Endodermal cell (in vitro differentiated cells): ENCODE results near the gene MMEL1. TPM values are rescaled to one million over a fixed set of nuclear protein-coding genes. Genes with fewer than 3 reads are reported as not detected.
"Not testable (repeated sequence)": the region's sequence is repeated elsewhere in the genome, so short reads cannot be mapped to it uniquely, and the experiment has no call there.

Experiments used
- DNase-seq: peaks from one replicate; pipeline ENCODE4 v3.0.0-alpha.2; 2017
- H3K27ac ChIP-seq: 2 replicates; pipeline ENCODE4 v1.5.1; 2013; ENCODE audit warnings: mild to moderate bottlenecking, low read depth, low read length, moderate library complexity
- H3K27me3 ChIP-seq: 2 replicates; pipeline ENCODE4 v1.6.1; 2013; ENCODE audit warnings: mild to moderate bottlenecking, low read length, moderate library complexity; ENCODE audit not compliant: insufficient read depth, control insufficient read depth, poor library complexity, severe bottlenecking
- H3K36me3 ChIP-seq: 2 replicates; pipeline ENCODE4 v1.7.0; 2013; ENCODE audit warnings: mild to moderate bottlenecking, low read length, moderate library complexity; ENCODE audit not compliant: control insufficient read depth, insufficient read depth
- H3K4me1 ChIP-seq: one replicate; pipeline ENCODE4 v1.7.0; 2013; ENCODE audit warnings: low read length; ENCODE audit not compliant: control insufficient read depth, insufficient read depth
- H3K4me3 ChIP-seq: 2 replicates; pipeline ENCODE4 v1.5.1; 2013; ENCODE audit warnings: mild to moderate bottlenecking, low read length, moderate library complexity
- H3K9ac ChIP-seq: 2 replicates; pipeline ENCODE4 v1.6.1; 2013; ENCODE audit warnings: mild to moderate bottlenecking, low read length, moderate library complexity; ENCODE audit not compliant: poor library complexity, severe bottlenecking; ENCODE audit errors: extremely low read depth
- H3K9me3 ChIP-seq: 2 replicates; pipeline ENCODE4 v1.6.1; 2013; ENCODE audit warnings: mild to moderate bottlenecking, low read length, moderate library complexity; ENCODE audit not compliant: control insufficient read depth
- H3K27ac Mint-ChIP-seq: 2 replicates; pipeline ENCODE4 v1.8.0; 2020; ENCODE audit warnings: mixed read lengths
- H3K27me3 Mint-ChIP-seq: 2 replicates; pipeline ENCODE4 v1.8.0; 2021; ENCODE audit warnings: mild to moderate bottlenecking, mixed read lengths; ENCODE audit not compliant: insufficient read depth
- H3K36me3 Mint-ChIP-seq: 2 replicates; pipeline ENCODE4 v1.8.0; 2020; ENCODE audit warnings: low read depth, mixed read lengths
- H3K4me1 Mint-ChIP-seq: 2 replicates; pipeline ENCODE4 v1.8.0; 2020; ENCODE audit warnings: mixed read lengths
- H3K4me3 Mint-ChIP-seq: 2 replicates; pipeline ENCODE4 v1.8.0; 2020; ENCODE audit warnings: mild to moderate bottlenecking, moderate library complexity, mixed read lengths
- H3K9me3 Mint-ChIP-seq: 2 replicates; pipeline ENCODE4 v1.8.0; 2020; ENCODE audit warnings: mild to moderate bottlenecking, mixed read lengths
- CTCF ChIP-seq: fragments of 200-600 bp; sonication (generic); conservative IDR thresholded peaks from 2 replicates; pipeline ENCODE4 v1.5.0; 2021; ENCODE audit warnings: antibody characterized with exemption, mild to moderate bottlenecking
- WGBS, 2 experiments: methylation state at CpG; one replicate each; pipeline versions ENCODE4 v1.1.5 to v1.1.7; 2013; ENCODE audit warnings: missing lambda C conversion rate in 2 of 2, mixed read lengths in 1 of 2; ENCODE audit not compliant: insufficient coverage in 1 of 2, insufficient read length in 1 of 2; 5-methylcytosine and 5-hydroxymethylcytosine counted together
- total RNA-seq, 2 donors: library from RNA; stranded (reverse); fragmentation: NEBNext Ultra II Directional in 1 of 2; extraction: Animal tissue kit (Norgen Biotek cat#: 25700) in 1 of 2; gene quantifications; 2 replicates in 1 of 2; 3 replicates in 1 of 2; pipeline ENCODE4 v1.2.1, GENCODE V29; 2021

MMEL1 gene
- total RNA-seq, 2 donors from 2014 or later = 0.42 TPM; not detected in 1

DNA sequence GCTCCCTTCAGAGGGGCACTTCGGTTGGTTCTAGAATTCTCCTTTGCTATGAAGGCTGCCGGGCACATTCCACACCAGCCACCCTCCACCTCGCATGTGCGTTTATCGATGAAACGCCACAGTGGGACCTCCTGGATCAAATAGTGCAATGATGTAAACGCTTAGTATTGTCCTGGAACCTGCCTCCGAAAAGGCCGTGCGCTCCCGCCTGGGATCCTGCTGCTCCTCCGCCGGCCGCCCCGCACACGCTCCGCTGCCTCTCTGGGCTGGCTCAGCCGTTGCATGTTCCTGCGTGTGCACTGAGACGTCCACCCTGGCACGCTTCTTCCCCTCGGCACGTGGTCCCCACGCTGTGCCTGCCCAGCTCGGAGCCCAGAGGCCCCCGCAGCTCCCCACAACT lies 80.6 kb downstream of the MMEL1 start:
- WGBS, 2 experiments = 96 to 97% methylated on average over 18 to 24 of the region's 26 CpGs
- Histone ChIP-seq H3K27ac (no peak overlapping the region), H3K27me3 (no peaks in the 10 kb centered on the region), H3K36me3 (no peaks in the 10 kb centered on the region), H3K9me3 (no peaks in the 10 kb centered on the region), H3K4me3 (no peak overlapping the region), H3K4me1 (no peaks in the 10 kb centered on the region), H3K9ac (no peak overlapping the region)
- Mint-ChIP-seq H3K4me3 (no peak overlapping the region), H3K4me1 (peaks cover 4% of the 10 kb centered on the region), H3K36me3 (no peaks in the 10 kb centered on the region), H3K27me3 (no peaks in the 10 kb centered on the region), H3K27ac (no peak overlapping the region), H3K9me3 (no peaks in the 10 kb centered on the region)
- TF ChIP-seq CTCF = no peak
- no peak for DNase-seq

DNA sequence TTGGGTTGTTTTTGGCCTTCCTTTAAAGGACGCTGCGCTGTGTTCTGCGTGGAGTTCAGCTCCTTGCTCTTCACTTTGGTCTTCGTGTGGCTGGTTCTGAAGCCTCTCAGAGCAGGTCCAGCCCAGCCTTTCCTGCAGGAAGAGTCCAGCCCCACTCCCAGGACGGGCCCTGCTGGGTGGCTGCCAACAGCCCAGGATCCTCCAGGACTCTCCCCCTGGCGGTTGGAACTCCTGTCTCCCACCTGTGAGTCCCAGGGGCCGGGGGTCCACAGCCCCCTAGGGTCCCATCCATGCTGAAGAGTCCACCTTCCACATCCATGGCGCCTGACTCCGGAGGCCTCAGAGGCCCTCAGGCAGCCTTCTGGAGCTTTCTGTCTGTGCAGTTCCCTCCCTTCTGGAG lies 81.3 kb downstream of the MMEL1 start:
- H3K9me3 ChIP-seq, DNase-seq, H3K9ac ChIP-seq, H3K27ac Mint-ChIP-seq, H3K4me1 ChIP-seq, H3K9me3 Mint-ChIP-seq, H3K4me3 ChIP-seq, H3K27ac ChIP-seq, H3K36me3 Mint-ChIP-seq, H3K27me3 ChIP-seq, H3K27me3 Mint-ChIP-seq, H3K36me3 ChIP-seq, H3K4me3 Mint-ChIP-seq, H3K4me1 Mint-ChIP-seq: not testable (repeated sequence)
- WGBS, 2 experiments = 94 to 97% methylated on average over 5 to 9 of the region's 9 CpGs

DNA sequence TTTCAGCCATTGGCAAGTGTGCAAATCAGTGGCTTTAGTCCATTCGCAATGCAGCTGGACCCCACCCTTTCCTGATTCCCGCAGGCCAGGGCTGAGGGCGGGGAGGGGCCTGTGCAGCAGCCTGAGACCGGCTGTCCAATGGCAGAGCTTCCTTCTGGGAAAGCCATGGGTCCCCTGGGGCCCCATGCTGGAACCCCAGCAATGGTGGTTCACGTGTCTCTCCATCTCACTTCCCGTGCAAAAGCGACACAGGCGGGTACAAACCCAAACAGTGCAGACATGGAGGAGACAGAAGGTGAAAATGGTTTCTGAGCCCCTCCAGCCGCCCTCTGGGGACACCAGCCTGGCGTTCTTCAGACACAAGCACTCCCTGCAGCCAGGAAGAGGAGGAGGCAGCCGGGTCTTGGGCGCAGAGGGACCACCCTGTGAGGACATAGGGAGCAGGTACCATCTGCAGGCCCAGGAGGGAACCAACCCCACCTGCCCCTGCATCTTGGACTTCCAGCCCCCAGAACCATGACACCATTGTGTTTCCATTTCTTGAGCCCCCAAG lies 82.4 kb downstream of the MMEL1 start:
- not testable (repeated sequence) for H3K4me1 ChIP-seq, H3K4me3 ChIP-seq, H3K27me3 Mint-ChIP-seq, H3K4me1 Mint-ChIP-seq, H3K27me3 ChIP-seq, H3K36me3 Mint-ChIP-seq, H3K36me3 ChIP-seq, H3K9me3 ChIP-seq, DNase-seq, H3K27ac Mint-ChIP-seq, H3K4me3 Mint-ChIP-seq, H3K9ac ChIP-seq, H3K27ac ChIP-seq, H3K9me3 Mint-ChIP-seq
- 84 to 100% methylated on average over 2 to 10 of the region's 12 CpGs for WGBS, 2 experiments

GRCh38 chr1:2549367-2550029 lies 83.3 kb downstream of the MMEL1 start:
- DNase-seq, H3K9me3 Mint-ChIP-seq, H3K4me1 Mint-ChIP-seq, H3K36me3 ChIP-seq, H3K36me3 Mint-ChIP-seq, H3K9ac ChIP-seq, H3K27me3 ChIP-seq, H3K4me3 Mint-ChIP-seq, H3K4me1 ChIP-seq, H3K27me3 Mint-ChIP-seq, H3K9me3 ChIP-seq, H3K27ac ChIP-seq, H3K4me3 ChIP-seq, H3K27ac Mint-ChIP-seq: not testable (repeated sequence)
- WGBS, 2 experiments = 84 to 93% methylated on average over 16 to 20 of the region's 28 CpGs
